HG03025 (cell line): ENCODE measurements around the gene SPECC1L.

ENCODE experiments used
- ATAC-seq: cut with Tn5 transposase; IDR thresholded peaks from one replicate; pipeline ENCODE4 v1.9.1; 2021; ENCODE audit warnings: mild to moderate bottlenecking, moderate library complexity; ENCODE audit not compliant: unreplicated experiment, low FRiP score

SPECC1L gene

GRCh38 chr22:24357547-24357946 is 86.9 kb downstream of the SPECC1L start:
- ATAC-seq = no peak

DNA sequence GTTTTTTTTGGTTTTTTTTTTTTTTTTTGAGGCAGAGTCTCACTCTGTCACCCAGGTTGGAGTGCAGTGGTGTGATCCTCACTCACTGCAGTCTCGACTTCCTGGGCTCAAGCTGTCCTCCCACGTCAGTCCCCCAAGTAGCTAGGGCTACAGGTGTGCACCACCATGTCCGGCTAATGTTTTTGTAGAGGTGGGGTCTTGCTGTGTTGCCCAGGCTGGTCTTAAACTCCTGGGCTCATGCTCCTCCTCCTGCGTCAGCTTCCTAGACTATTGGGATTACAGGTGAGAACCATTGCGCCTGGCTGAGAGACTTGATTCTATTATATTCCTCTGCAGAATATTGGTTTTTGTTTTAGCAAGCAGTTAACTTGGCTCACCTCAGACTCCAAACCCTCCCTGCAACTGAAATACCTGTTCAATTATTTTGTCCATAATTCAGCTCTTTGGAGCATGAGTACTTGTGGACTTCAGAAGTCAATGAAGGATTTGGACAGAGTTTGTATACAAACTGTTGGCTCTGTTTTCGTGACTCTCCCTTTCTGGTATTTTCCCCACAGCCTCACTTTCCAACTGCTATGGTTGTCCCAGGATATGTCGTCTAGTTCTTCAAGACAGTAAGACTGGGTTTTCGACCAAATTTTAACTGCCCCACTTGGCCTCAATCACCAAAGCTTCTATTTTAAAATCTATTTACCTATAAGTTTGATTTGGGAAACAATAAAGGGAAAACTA is 87.6 kb downstream of the SPECC1L start:
- ATAC-seq = no peak

DNA sequence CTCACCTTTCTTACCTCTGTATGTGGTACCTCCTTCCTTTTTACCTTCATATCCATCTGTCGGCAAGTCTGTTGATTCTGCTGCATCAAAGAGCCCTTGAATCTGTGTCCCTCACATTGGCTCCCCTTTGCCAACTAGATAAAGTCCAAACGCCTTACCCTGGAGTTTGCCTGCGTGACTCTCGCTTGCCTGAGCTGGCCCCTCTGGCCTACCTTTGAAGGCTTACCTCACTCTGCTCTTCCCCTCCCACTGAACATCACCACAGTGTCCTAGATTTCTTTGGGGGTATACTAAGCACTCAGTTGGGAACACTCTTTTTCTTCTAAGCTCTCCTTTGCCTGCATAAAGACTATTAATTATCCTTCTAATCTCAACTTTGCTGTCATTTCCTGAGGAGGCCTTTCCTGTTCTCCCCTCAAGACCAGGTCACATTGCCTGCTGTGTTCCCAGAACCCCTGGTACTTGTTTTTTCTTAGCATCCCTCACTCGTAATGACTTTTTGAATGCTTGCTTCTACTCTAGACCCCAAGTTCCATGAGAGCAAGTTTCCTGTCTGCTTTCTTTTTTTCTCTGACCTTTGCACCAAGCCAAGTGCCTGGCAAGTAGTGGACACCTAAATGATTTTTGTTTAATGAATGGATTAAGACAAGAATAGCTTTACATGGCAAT is 89.0 kb downstream of the SPECC1L start:
- no peak for ATAC-seq

DNA sequence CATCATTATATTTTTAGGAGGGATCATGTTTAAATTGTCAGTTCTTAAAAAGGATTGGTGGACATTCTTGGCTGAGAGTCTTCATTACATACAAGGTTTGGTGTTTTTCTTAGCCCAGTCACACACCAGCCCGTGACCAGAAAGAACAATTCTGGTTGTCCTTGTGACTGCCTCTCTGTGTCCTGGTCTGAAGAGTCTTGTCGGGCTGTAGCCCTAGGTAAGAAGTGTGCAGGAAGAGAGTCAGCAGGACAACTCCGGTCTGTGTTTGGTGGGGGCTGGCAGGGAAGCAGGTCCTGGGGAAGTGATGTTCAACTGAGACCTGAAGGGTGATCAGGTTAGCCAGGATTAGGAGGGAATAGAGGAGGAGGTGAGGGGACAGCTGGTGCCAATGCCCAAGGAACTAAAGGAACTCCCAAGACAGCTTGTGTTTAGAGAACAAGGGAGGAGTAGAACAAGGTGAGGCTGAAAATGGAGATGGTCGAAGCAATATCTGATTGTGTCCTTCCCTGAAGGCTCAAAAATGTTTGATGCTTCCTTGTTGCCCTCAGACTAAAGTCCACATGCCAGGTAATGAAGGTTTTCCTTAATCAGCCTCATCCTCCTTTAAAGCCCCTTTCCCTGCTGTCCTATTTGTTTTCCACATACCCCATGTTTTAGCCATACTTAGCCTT is 91.5 kb downstream of the SPECC1L start:
- no peak for ATAC-seq

DNA sequence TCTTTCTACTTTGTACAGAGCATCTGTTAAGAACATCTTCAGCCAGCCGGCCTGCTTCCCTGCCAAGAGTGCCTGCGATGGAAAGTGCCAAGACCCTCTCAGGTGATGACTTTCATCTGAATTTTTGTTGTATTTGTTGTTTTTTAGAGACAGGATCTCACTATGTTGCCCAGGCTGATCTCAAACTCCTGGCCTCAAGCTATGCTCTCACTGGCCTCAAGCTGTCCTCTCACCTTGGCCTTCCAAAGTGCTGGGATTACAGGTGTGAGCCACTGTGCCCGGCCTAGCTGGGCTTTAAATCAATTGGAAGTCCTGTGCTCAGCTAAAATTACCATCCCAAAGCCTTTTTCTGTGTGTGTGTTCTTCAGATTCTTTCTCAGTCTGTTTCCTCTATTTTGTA is 92.6 kb downstream of the SPECC1L start:
- ATAC-seq = no peak

- ATAC-seq = no peak
Observed at GRCh38 chr22:24366701-24367100, 96.1 kb downstream of the SPECC1L start.

DNA sequence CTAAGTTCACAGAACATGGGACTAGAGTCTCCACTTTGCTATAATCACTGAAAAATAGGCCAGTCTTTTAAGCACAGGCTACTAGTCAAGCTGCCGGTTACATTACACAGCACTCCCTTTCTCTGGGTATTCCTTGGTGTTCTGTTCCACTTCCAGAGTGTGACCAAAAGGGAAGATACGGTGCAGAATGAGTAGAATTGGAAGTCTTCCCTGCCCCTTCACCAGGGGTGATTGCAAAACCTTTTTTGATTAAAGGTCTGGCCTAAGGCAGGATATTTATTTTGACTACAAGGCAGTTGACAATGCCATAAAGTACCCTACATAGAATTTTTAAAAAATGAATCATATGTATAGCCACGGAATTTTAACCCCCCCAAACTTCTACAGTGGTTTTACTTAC is 97.2 kb downstream of the SPECC1L start:
- no peak for ATAC-seq

DNA sequence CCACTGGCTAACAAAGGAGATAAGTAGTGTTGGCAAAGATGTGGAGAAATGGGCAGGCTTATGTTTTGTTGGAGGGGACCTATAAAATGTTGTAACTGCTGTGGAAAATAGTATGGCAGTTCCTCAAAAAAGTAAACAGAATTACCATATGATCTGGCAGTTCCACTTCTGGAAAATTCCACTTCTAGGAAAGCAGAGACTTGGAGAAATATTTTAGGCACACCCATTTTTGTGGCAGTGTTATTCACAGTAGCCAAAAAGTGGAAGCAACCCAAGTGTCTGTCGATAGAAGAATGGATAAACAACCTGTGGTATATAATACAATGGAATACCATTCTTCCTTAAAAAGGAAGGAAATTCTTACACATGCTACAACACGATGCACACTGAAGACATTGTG is 99.8 kb downstream of the SPECC1L start:
- no peak for ATAC-seq

- ATAC-seq = no peak
Observed at GRCh38 chr22:24376002-24376401, 105.4 kb downstream of the SPECC1L start.

DNA sequence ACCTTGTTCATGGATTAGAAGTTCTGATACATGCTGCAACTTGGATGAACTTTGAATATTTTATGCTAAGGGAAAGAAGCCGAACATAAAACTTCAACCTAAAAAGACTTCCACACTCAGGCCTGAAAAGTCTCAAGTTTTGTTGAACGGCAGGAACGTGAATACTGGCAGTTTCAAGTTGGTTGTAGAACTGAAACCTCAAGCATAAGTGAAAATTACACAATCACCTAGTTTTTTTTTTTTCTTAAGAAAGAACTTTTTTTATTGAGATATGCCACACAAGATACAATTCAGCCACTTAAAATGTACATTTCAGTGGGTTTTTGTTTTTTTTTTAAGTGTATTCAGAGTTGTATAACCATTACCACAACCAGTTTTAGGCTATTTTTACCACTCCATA is 106.0 kb downstream of the SPECC1L start:
- no peak for ATAC-seq

- no peak for ATAC-seq
Observed at GRCh38 chr22:24379536-24379935, 108.9 kb downstream of the SPECC1L start.

DNA sequence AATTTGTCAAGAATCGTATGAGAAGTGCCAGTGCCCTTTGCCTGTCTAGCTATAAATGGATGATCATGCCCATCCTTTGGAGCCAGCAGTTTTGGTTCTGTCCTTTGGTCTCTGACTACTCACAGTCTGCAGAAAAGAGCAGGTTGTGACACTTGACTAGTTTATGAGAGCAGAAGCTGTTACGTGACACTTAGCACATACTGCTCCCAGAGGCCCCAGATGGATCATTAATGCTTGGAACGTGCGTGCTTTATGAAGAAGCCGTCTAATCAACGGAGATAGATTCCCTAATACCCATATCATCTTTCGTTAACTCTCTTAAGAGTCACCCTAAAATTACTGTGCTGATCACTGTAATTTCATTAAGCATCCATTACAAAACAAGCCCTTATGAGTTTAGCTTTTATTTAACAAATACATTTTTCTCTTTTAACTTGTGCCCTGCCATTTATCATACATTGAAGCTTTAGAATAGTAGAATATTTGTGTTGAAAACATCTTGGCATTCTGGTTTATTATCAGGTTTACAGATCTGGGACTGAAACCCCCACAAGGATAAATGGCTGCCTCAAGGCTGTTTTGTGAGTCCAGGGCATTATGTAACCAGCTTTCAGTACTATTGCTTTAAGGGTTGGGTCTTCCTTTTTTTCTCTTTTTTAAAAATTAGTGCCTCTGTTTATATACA is 109.7 kb downstream of the SPECC1L start:
- ATAC-seq = no peak

DNA sequence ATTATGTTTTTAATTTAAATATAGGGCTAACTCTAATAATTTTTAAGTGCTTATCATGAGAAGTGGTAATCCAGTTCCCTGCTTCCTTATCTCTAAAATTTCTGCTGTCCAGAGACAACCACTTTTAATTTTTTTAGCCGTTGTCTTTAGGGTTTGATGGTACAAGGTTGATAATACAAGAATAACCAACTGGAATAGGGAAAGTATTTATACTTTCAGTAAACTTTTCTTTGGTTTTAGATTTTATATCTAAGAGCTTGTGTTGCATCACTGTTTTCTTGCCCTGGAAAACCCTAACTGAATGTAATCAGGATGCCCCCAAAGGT is 110.2 kb downstream of the SPECC1L start:
- ATAC-seq = no peak

DNA sequence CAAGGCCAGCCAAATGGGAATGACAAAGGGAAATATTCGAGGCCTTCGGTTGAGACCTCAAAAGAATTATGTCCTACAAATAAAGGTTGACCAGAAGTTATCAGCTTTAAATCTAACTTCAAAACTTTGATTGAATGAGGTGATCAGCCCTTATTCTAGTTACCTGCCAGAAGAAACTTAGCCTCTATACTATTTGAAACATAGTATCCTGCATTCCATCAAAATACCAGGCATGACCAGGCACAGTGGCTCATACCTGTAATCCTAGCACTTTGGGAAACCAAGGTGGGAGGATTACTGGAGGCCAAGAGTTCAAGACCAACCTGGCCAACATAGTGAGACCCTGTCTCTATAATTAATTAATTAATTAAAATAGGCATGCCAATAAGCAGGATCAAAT is 112.4 kb downstream of the SPECC1L start:
- no peak for ATAC-seq

GRCh38 chr22:24384131-24384530 is 113.5 kb downstream of the SPECC1L start:
- no peak for ATAC-seq

DNA sequence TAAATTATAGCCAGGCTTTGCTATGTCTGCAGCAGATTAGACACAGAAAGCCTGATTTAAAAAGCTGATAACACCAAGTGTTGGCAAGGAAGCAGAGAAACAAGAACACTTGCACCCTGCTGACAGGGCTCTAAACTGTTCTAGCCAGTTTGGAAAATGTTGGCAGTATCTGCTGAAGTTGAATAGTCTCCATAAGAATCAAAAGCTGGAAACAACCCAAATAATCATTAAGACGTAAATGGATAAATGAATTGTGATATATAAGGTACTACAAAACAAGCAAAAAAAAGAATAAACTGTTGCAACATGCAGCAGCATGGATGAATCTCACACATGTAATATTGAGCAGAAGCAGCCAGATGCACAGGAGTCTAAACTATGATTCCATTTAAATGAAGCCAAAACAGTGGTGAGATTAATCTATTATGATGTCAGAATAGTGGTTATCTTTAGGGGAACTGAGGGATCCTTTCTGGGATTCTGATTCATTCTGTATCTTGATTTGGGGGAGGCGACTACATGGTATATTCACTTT is 116.4 kb downstream of the SPECC1L start:
- no peak for ATAC-seq

- ATAC-seq = no peak
Observed at GRCh38 chr22:24389680-24390079, 119.0 kb downstream of the SPECC1L start.

DNA sequence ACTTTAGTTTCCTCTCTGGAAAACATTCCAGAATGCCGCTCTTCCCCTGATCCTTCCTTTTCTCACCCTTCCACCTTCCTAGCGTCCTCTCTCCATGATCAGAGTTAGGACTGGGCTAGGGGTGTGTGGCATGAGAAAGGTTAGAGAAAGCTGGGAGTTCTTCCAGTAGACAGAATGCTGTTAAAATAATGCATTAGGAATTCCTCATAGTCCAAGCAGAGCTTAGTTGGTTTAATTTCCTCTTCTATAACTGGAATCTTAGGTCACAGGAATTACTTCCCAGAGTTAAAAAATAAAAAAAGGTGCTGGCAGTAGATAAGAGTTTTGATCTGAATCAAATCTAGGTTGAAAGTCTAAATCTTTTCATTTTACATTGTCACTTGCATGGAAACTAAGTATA is 119.5 kb downstream of the SPECC1L start:
- ATAC-seq = no peak

DNA sequence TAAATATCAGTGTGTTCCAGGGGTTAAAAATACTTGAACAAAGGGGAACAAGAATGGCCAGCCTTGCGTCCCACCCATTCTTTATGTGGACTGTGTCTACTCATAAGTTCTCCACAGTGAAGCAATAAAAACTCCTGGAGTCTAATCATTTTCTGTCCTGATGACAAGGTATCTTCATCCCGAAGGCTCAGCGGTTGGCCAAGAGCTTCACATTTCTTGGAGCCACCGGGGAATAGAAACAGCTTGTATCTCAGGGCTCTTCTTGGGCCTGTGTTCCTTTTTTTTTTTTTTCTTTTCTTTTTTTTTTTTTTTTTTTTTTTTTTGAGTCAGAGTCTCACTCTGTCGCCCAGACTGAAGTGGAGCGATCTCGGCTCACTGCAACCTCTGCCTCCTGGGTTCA is 119.9 kb downstream of the SPECC1L start:
- ATAC-seq = no peak

DNA sequence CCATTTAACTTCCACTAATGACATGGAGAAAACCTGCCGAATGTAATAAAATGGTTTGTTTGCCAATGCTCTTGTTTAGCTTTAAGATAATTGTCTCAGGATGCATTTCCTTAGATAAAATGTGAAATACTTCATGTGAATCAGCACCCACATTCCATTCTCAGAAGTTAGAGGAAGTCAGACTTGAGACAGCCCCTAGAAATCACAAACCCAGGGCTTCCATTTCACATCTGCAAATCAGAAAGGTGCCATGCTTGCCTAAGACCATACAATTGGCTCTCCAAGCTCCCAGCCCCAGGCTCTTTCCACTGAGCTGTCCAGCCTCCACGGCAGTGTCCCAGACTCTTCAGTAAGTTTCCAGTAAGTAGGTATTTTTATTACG is 121.2 kb downstream of the SPECC1L start:
- ATAC-seq = no peak
